Bladder microvascular endothelial cell (primary cell): ENCODE results near the gene IRF2BP1. TPM values are rescaled to one million over a fixed set of nuclear protein-coding genes. Genes with fewer than 3 reads are reported as not detected.

ENCODE experiments used
- total RNA-seq: library from RNA; depleted of rRNA; stranded (reverse); fragments of >200 nt; gene quantifications from 2 replicates; pipeline ENCODE4 v1.2.3, GENCODE V29; 2014

Gene IRF2BP1
- total RNA-seq = 14.1 and 20.5 TPM in 2 replicates

GRCh38 chr19:45885556-45886426, at the start of gene IRF2BP1:
Gene IRF2BP1, minus strand, starts transcription at chr19:45886141. Its CDS starts 367 bp downstream, at chr19:45885774.

GRCh38 chr19:45913874-45914830, 28.2 kb upstream of the IRF2BP1 start, which contains the start of gene NANOS2:
Gene NANOS2, minus strand, starts transcription at chr19:45914778. Its CDS starts 85 bp downstream, at chr19:45914693.

DNA sequence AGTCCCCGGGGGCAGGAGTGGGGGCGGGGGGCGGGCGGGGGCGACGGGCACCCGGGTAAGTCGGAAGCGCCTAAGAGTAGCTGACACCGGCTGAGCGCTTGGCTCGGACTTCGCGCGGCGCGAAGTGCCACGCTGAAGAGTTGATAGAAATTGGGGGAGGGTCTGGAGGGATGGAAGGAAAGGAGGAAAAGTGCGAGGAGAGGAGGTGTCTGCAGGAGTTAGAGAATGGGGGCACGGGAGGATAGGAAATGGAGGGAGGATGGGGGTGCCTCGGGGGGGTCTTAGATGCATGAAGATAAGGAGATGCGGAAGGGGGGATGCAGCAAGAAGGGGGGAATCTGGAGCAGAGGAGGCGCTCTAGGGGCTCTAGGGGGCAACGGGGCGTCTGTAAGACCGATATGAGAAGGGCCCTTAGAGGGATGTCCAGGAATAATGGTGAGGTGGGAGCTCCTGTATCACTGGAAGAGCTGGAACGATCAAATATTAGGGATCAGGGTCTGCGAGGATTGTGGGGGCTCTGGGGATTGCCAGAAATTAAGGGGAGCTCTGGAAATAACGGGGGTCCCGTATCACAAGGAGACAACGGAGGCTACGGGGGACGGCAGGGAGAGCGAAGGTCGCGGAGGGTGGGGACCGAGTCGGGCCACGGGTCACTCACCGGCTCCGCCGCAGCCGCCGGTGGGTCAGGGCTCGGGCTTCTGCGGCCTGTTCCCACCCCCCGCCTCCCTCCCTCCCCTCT, 16.1 kb upstream of the IRF2BP1 start, which contains the start of gene MYPOP:
Gene MYPOP, minus strand, starts transcription at position 702 of the 739 bp plus-strand sequence. CDS start 840 bp downstream, outside the sequence.

DNA sequence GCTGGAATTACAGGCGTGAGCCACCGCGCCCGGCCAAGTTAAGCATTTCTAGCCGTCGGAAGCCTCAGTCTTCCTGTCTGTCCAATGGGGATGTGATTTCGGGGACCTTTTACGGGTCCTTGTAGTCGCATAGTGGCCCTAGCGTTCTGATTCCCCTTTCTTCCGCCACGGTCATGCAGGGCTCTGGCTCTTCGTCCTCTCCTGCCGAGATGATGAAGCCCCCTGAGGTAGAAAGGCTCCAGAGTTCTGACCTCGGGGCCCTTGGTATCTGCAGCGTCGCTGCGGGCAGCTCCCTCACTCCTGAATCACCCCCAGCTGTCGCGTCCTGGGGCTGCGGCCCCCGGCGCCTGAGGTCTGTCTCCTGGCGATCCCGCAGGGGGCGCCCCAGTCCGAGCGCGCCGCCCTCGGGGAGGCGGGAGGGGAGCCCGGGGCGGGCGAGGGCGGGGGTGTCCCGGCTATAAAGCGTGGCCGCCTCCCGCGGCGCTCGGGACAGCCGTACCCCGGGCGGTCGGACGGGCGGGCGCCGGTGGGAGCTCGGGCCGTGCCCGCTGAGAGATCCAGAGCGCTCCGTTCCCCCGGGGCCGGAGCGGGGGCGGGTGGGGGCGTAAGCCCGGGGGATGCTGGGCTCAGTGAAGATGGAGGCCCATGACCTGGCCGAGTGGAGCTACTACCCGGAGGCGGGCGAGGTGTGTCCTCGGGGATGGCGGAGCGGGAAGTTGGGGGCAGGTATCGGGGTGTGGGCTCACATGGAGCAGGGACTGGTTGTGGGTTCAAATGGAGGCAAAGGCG, 21.9 kb downstream of the IRF2BP1 start, which contains the start of gene FOXA3:
Gene FOXA3, plus strand, starts transcription at position 487 of the 789 bp plus-strand sequence. Its CDS starts 131 bp downstream, at position 618.

GRCh38 chr19:45862564-45863334, 23.2 kb downstream of the IRF2BP1 start, which contains the start of gene SYMPK:
Gene SYMPK, minus strand, starts transcription at chr19:45863147. Its CDS starts 8,652 bp downstream, at chr19:45854495.

Other genes starting within 250 kb of the IRF2BP1 start
- gene EML2, start 246.7 kb downstream of the IRF2BP1 start, total RNA-seq = 16.2 and 23.0 TPM in 2 replicates
- not detected in 2 replicates for gene GIPR, start 217.9 kb downstream of the IRF2BP1 start, total RNA-seq
- gene SNRPD2, start 194.2 kb downstream of the IRF2BP1 start, total RNA-seq = 398 and 604 TPM in 2 replicates
- gene QPCTL, start 193.5 kb downstream of the IRF2BP1 start, total RNA-seq = 5.0 and 5.5 TPM in 2 replicates
- gene FBXO46, start 155.2 kb downstream of the IRF2BP1 start, total RNA-seq = 3.4 and 6.9 TPM in 2 replicates
- gene MEIOSIN, start 152.7 kb downstream of the IRF2BP1 start, total RNA-seq = not detected in 2 replicates
- gene SIX5, start 116.9 kb downstream of the IRF2BP1 start, total RNA-seq = 3.4 and 6.5 TPM in 2 replicates
- 7.9 and 25.9 TPM in 2 replicates for gene DMPK, start 103.7 kb downstream of the IRF2BP1 start, total RNA-seq
- 16.4 and 40.8 TPM in 2 replicates for gene DMWD, start 93.3 kb downstream of the IRF2BP1 start, total RNA-seq
- gene RSPH6A, start 70.8 kb downstream of the IRF2BP1 start, total RNA-seq = 0.13 and 0.16 TPM in 2 replicates
- 27.4 and 63.5 TPM in 2 replicates for gene SYMPK, start 23.0 kb downstream of the IRF2BP1 start, total RNA-seq
- gene FOXA3, start 21.8 kb downstream of the IRF2BP1 start, total RNA-seq = 0.13 TPM in 1 of 2 replicates, not detected in the other
- gene MYPOP, start 16.5 kb upstream of the IRF2BP1 start, total RNA-seq = 0.49 and 1.1 TPM in 2 replicates
- not detected in 2 replicates for gene NANOS2, start 28.6 kb upstream of the IRF2BP1 start, total RNA-seq
- gene NOVA2, start 87.7 kb upstream of the IRF2BP1 start, total RNA-seq = 4.7 and 12.7 TPM in 2 replicates
- gene CCDC61, start 109.3 kb upstream of the IRF2BP1 start, total RNA-seq = 7.1 and 8.2 TPM in 2 replicates
- not detected in 2 replicates for gene PGLYRP1, start 136.9 kb upstream of the IRF2BP1 start, total RNA-seq
- not detected in 2 replicates for gene IGFL4, start 154.9 kb upstream of the IRF2BP1 start, total RNA-seq
- 0.19 TPM in 1 of 2 replicates, not detected in the other for gene IGFL3, start 238.5 kb upstream of the IRF2BP1 start, total RNA-seq